ELF-1 (cell line): ENCODE measurements around the gene PDXDC1.
"Not testable (repeated sequence)": the region's sequence is repeated elsewhere in the genome, so short reads cannot be mapped to it uniquely, and the experiment has no call there.

Experiments
- DNase-seq: peaks from one replicate; pipeline ENCODE4 v3.0.0-alpha.2; 2016; ENCODE audit warnings: low read depth, low spot score

PDXDC1 gene

DNA sequence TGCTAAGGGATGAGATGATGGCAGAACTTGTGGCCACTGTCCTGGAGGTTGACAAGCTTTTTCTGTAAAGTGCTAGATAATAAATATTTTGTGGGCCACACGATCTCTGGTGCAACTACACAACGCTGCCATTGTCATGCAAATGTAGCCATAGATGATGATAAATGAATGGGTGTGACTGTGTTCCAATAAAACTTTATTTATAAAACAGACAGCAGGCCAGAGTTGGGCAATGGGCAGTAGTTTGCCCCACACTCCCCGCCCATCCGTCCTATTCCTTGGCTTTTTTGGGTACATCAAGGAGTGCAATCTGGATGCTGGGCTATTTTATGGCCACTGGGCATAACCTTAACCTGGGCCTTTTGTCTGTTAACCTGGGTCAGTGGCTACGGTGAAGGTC, 184.8 kb downstream of the PDXDC1 start:
- DNase-seq, result not testable (repeated sequence)

DNA sequence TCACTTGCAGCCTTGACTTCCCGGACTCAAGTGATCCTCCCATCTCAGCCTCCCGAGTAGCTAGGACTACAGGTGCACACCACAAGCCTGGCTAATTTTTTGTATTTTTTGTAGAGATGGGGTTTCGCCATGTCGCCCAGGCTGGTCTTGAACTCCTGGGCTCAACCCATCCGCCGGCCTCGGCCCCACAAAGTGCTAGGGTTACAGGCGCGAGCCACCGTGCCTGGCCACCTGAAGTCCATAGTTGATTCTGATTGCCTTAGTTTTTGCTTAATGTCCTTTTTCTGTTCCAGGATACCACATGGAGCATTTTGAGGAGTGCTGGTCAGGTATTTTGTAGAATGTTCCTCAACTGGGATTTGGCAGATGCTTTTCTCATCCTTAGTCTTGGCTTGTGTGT, 185.7 kb downstream of the PDXDC1 start:
- not testable (repeated sequence) for DNase-seq

DNA sequence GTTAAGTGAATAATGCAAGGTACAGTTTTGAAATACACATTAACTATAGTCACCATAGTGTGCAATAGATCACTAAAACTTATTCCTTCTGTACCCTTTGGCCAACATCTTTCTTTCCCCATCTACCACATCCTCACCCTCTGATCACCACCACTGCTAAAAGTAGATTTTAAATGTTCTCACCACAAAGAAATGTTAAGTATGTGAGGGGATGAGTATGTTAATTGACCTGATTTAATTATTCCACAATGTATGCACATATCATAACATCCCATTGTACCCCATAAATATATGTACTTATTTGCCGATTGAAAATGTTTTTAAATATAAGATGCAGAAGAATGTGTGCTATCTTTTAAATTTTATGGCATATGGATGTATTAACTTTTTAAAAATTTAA, 188.2 kb downstream of the PDXDC1 start:
- DNase-seq, result not testable (repeated sequence)

DNA sequence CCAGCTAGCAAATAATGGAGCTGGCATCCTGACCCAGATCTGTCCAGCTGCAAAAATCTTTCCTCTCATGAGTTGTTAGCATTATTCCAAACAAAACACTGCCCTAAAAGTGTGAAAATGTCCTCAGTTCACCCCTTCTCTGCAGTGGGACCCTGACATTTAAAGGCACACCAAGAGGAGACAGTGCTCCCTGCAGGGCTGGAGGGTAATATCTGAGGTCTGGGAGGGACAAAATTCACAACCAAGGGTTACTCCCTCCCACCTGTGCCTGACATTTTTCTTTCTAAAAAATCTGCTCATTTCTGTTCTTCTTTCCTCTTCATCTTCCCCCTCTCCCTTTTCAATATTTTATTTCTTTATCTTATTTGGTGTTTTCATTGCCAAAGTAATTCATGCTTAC, 191.4 kb downstream of the PDXDC1 start:
- DNase-seq, result not testable (repeated sequence)

DNA sequence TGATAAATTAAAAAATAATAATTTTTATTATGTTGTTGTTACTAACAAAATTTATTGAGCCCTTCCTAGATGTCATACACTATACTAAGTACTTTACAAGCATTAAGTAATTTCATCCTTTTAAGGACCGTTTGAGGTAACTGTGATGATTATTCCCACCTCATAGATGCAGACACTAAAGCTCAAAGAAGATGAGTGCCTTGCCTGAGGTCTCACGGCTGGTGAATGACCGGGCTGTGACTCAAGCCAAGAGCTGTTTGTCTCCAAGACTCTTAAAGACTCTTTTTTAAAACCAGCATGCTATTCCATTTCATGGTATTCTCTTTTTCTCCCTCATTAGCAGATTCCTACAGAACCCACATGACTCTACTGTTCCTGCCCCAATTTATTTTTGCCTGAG, 193.5 kb downstream of the PDXDC1 start:
- not testable (repeated sequence) for DNase-seq

DNA sequence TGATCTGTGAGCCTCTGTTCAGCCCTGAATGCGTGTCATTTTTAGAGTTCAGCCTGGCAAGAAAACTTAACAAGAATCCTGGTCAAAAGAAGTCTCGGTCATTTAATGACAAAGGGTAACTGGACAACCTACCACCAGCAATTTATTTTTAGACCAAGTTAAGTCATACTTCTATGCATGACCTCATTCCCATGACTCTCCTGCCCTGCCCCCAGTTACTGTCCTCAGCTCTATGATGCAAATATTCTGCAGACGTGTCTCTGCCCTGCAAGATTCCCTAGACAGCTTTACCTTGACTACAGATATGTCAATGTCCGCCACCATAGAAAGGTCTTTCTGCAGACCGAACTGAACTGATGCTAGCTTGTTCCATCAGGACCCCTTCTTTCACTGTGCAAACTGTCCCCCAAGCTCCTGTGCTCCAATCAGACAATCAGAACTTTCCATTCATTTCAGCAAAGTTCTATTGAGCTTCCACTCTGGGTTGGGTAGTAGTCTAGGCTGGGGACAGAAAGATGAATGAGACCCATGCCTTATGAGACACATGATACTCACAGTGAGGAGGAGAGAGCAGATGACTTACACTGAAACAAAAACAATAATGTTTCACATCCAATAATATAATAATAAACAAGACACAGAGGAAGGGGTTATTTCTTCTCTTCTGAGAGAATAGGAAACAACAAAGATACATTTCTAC, 194.3 kb downstream of the PDXDC1 start:
- not testable (repeated sequence) for DNase-seq

DNA sequence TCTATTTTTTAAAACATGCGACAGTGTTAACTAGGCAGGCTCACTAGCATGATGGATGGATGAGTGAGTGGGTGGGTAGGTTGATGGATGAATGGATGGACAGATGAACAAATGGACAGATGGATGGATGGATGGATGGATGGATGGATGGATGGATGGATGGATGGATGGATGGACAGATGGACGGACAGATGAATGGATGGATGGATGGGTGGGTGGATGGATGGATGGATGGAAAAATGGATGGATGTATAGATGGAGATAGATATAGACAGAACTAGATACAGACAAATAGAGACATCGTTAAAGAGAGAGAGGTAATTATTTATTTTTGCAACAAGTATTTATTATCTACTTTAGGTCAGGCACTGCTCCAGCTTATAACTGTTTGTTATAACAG, 205.1 kb downstream of the PDXDC1 start:
- not testable (repeated sequence) for DNase-seq

DNA sequence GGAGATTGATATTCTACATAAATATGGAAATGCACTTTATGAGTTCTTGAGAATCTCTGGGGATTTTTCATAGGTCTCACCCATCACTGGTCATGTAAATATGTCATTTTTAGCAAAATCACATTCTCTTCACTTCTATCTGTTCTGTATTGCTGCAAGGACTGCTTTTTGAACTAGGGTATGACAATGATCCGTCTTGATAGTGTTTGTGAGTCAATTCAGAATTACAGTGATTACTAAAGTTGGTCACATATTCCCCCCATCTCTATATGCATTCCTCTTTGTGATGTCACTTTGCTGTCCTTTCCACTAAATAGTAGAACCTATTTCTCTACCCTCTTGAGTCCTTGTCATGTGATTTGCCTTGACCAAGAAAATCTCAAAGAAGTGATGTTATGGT, 206.1 kb downstream of the PDXDC1 start:
- DNase-seq, result not testable (repeated sequence)

DNA sequence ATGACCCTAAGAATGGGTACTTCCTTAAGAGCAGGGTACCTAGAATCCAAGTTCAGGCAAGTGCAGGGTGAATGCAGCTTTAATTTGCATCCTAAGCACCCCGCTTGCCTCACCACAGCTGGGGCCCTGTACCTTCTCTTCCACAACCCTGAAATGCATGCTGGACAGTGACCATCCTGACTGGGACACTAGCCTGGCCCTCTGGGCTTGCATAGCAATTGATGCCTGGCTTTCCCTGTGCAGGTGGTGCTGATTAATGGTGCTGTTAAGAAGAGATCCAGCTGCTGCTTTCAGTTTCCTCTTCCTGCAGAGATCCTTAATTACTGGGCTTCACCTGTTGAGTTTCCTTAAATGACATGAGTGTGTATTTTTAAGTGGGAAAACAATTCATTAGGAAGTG, 209.2 kb downstream of the PDXDC1 start:
- not testable (repeated sequence) for DNase-seq
